ENCODE measurements around the gene COMMD2. TPM values are rescaled to one million over a fixed set of nuclear protein-coding genes. Genes with fewer than 3 reads are reported as not detected.

The COMMD2 gene
- total RNA-seq, 2 donors from 2014 or later = 31.9 to 33.8 TPM

DNA sequence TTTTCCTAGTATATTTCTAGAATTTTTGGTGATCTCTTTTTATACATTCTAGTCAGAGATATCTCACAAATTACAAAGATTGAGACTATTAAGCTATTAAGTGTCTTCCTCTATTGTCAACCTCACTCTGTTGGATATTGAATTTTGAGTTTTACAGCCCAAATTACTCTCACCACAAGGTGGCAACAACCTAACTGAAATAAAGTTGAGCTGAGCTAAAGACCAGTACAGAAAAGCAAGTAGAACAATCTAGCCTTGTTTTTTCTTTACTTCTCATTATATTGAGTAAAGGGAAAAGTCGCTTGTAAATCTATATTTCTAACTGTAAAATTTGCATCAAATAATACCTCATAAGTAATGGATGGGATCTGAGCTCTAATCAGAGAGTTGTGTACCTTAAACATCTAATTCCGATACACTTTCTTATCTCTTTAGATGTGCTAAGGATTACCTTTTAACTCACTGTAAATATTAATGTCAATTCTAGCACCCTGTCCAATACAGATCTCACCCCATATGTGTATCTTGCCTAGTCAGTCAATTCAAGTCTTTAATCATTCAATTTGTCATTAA, 13.6 kb upstream of the COMMD2 start:
- no peak for DNase-seq (ENCODE audit: low spot score)
- intact Hi-C loops (cut with DNase I) = no loop called here

DNA sequence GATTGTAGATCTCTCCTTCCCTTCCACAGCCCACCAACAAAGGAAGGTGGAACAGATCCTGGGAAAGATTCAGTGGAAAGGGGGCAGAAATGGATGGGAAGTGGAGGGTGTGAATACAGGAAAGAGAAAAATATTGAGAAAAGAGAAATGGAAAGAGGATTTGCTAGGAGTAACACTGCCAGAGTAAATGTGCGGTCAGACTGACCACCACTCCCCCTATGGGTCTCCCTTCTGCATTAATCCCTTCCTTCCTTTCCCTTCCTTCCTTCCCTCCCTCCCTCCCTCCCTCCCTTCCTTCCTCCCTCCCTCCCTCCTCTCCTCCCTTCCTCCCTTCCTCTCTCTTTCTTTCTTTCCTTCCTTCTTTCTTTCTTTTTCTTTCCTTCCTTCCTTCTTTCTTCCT, 12.0 kb upstream of the COMMD2 start:
- no peak for DNase-seq (ENCODE audit: low spot score)
- intact Hi-C loops (cut with DNase I) = no loop called here

DNA sequence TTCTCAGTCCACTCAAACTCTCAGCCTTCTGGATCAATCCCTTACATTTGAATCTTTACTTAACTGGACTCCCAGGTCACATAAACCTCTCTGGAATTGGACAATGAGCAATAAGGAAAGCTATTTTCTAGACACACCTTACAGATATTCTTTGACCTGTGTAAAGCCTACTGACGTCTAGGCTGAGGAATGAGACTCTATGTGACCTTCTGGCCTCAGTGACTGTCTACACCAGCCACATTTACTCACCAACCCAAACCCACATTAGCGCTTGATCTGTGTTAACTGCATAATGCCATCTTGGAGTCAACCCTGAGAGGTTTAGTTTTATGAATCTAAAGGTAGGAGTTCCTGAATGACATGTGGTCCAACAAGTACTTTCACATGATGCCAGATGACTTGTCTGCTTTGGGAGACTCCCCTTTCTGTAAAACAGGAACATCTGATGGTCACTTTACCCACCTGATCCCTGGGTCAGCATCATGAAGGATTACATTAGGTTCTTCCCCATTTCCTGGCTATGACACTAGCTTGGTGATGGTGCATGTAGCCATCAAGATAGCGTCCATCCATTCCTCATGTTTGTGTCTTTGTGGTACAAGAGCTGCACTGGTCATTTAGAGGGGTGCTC, 11.4 kb upstream of the COMMD2 start:
- intact Hi-C loops (cut with DNase I) = no loop called here
- DNase-seq (ENCODE audit: low spot score) = no peak

- no peak for DNase-seq (ENCODE audit: low spot score)
- intact Hi-C loops (cut with DNase I) = no loop called here
Measured at GRCh38 chr3:149753717-149754116, 1.4 kb upstream of the COMMD2 start.

- DNase-seq (ENCODE audit: low spot score) = no peak
- intact Hi-C loops (cut with DNase I) = no loop called here
Measured at GRCh38 chr3:149752788-149753136, 473 bp upstream of the COMMD2 start.

- intact Hi-C loops (cut with DNase I) = no loop called here
- no peak for DNase-seq (ENCODE audit: low spot score)
Measured at GRCh38 chr3:149751551-149751950, 738 bp downstream of the COMMD2 start.

DNA sequence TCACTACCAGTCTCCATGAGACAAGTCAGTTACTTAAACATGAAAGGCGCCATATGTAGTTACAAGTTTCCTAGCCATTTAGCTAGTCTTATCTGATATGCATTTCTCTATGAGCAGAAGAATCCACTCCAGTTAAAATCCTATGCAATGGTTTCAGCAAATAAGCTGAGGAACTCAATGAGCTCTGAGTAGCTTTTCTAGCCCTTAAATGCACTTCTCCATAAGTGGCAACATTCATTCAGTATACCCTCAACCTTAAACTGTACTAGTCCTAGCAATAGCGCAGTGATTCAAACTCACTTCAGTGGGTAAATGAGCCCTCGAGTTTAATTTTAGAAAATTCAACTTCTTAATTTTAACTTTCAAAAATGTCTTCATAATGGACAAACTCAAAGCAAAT, 7.7 kb downstream of the COMMD2 start:
- DNase-seq (ENCODE audit: low spot score) = no peak
- intact Hi-C loops (cut with DNase I) = no loop called here

- intact Hi-C loops (cut with DNase I) = no loop called here
- no peak for DNase-seq (ENCODE audit: low spot score)
Measured at GRCh38 chr3:149744151-149744550, 8.1 kb downstream of the COMMD2 start.

GRCh38 chr3:149739396-149739795, 12.9 kb downstream of the COMMD2 start:
- no peak for DNase-seq (ENCODE audit: low spot score)
- intact Hi-C loops (cut with DNase I) = no loop called here

- intact Hi-C loops (cut with DNase I) = no loop called here
- no peak for DNase-seq (ENCODE audit: low spot score)
Measured at GRCh38 chr3:149738876-149739275, 13.4 kb downstream of the COMMD2 start.

- intact Hi-C loops (cut with DNase I) = no loop called here
- no peak for DNase-seq (ENCODE audit: low spot score)
Measured at GRCh38 chr3:149736953-149737205, 15.4 kb downstream of the COMMD2 start.

GRCh38 chr3:149736175-149736952, 15.9 kb downstream of the COMMD2 start:
- intact Hi-C loops (cut with DNase I) = no loop called here
- DNase-seq (ENCODE audit: low spot score) = no peak

DNA sequence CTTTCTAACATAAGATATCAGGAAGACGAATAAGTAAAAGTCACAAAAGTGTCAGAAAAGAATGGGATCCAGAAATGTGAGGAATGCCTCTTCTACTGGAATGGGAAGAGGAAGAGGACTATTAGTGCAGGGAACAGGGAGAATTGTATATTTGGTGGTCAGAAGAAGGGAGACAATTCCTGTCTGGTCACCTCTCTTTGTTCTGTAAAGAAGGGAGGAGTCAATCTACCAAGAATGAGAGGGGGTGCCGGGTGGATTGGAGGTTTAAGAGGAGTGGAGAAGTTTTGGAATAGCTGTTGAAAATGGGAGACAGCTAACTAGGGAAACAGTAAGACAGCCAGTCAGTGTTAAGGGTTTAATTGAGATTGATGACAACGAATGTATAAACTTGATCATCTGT, 20.1 kb downstream of the COMMD2 start:
- intact Hi-C loops (cut with DNase I) = no loop called here
- DNase-seq (ENCODE audit: low spot score) = no peak

DNA sequence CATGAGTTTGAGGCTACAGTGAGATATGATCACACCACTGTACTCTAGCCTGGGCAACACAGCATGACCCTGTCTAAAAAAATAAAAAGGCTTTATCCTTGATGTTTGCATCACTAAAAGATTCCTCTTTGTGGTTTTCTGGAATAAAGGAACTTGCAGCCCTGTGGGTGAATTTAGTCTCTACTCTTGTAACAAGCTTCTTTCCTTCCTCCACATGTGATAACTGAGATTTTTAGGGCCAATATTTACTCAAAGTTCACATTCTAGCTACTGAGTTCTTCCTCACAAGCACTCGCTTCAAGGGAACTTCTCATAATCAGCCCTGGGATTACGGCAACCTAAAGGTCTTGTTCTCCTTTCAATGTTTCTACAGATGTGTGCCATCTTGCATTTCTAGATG, 24.6 kb downstream of the COMMD2 start:
- intact Hi-C loops (cut with DNase I) = no loop called here
- no peak for DNase-seq (ENCODE audit: low spot score)

- DNase-seq (ENCODE audit: low spot score) = no peak
- intact Hi-C loops (cut with DNase I) = no loop called here
Measured at GRCh38 chr3:149726716-149727407, 25.4 kb downstream of the COMMD2 start.

DNA sequence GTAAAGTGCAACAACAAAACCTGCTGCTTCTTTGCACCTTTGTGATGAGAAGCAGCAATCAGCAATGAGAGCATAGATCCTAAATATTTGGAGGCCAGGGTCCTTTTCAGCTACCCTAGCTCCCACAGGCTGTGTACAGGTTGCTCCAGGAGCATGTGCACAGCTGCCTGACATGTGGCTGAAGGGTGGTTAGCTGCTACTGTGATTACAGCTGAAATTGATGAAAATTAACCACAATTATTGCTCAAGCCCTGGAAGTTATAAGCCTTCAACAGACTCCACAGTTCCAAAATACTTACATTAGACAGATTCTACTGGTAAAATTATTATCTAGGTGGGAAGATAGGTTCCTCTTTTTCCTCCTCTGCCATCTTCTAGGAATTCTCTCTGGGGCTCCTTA, 28.5 kb downstream of the COMMD2 start:
- no peak for DNase-seq (ENCODE audit: low spot score)
- intact Hi-C loops (cut with DNase I) = no loop called here

- intact Hi-C loops (cut with DNase I) = no loop called here
- no peak for DNase-seq (ENCODE audit: low spot score)
Measured at GRCh38 chr3:149720918-149721317, 31.4 kb downstream of the COMMD2 start.

DNA sequence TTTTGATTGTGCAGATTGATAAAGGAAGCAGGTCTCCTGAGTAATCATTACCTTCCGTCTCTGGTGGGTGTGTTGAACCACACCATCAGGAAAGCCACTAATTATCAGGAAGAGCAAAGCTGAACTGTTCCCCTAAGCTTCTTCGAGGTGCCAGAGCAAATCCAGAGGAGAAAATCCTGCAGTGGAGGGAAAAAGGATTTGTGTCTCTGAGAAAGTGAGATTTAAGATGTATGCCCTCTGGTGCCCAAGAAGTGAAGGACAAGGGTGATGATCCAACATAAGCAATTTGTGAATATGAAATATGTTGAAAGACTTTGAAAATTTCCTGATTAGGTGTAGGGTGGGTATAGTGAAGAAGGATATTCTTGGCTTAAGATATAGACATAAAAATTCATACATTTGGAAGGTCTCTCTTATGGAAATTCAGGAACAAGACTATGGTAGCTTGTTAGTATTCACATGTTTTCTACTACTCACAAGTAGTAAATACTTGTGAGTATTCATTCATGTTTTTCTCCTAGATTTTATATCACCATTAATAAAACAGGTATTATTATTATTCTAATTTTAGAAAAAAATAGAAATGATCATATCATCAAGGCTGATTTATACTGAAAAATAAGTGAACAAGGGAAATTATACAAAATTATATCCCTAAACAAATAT, 34.8 kb downstream of the COMMD2 start:
- no peak for DNase-seq (ENCODE audit: low spot score)
- intact Hi-C loops (cut with DNase I) = loop anchor here (5.0 to 10.0 kb wide), 4 partner anchors 53 to 213 kb away; no protein-coding TSS in a partner anchor

DNA sequence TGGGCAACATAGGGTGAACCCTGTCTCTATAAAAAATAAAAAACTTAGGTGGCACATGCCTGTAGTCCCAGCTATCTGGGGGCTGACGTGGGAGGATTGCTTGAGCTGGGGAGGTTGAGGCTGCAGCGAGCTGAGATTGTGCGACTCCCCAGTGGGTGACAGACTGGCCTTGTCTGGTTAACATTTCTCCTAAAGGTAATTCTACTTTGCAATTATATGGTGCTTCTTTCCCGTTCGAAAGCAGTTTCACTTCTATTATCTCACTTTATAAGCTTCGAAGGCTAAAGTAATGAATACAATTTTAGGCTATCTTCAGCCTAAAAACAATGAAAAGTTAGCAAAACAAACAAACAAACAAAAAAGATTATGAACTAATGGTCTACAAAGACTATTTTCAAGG, 35.3 kb downstream of the COMMD2 start:
- intact Hi-C loops (cut with DNase I) = loop anchor here (5.0 to 10.0 kb wide), 4 partner anchors 52 to 212 kb away; no protein-coding TSS in a partner anchor
- no peak for DNase-seq (ENCODE audit: low spot score)

GRCh38 chr3:149715247-149715646, 37.0 kb downstream of the COMMD2 start:
- intact Hi-C loops (cut with DNase I) = loop anchor here (5.0 to 10.0 kb wide), 4 partner anchors 50 to 210 kb away; no protein-coding TSS in a partner anchor
- no peak for DNase-seq (ENCODE audit: low spot score)

All from posterior vena cava (tissue), 2 donors.